8988T (cell line): ENCODE measurements around the gene DNAJC11.
A peak's percentile ranks its signal among the peaks of the same experiment; 100 is the strongest.
"Not testable (repeated sequence)": the region's sequence is repeated elsewhere in the genome, so short reads cannot be mapped to it uniquely, and the experiment has no call there.

ENCODE experiments used
- DNase-seq: peaks from one replicate; pipeline ENCODE4 v3.0.0; 2011

DNAJC11 gene

DNA sequence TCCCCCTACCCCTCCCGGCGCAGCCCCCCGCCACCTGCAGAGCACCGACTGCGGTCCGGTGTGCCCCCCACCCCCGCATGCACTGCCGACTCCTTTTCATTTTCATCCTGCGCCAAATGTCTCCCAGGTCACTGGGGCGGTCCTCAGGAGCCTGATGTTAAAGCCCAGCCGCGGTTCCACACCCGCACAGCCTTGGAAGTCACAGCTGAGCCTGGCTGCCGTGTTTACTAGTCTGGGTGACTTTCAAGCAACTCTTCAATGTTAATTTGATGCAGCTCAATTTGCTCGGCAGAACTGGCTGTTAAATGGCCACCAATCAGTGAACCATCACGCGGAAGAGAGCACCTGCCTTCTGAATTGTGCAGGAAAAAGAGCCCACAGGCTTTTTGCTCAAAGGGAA lies 49.7 kb downstream of the DNAJC11 start:
- DNase-seq = no peak

DNA sequence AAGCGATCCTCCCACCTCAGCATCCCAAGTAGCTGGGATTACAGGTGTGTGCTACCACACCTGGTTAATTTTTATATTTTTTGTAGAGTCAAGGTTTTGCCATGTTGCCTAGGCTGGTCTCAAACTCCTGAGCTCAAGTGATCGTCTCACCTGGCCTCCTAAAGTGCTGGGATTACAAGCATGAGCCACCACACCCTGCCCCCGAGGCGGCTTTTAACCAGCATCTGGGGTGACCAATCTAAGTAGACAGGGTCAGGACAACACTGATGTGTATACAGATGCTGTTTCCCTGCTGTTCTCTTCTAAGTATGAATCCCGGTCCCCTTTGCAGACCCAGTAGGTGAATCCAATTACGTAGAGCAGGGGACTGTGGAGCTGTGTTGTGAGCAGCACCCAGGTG lies 53.1 kb downstream of the DNAJC11 start:
- no peak for DNase-seq

DNA sequence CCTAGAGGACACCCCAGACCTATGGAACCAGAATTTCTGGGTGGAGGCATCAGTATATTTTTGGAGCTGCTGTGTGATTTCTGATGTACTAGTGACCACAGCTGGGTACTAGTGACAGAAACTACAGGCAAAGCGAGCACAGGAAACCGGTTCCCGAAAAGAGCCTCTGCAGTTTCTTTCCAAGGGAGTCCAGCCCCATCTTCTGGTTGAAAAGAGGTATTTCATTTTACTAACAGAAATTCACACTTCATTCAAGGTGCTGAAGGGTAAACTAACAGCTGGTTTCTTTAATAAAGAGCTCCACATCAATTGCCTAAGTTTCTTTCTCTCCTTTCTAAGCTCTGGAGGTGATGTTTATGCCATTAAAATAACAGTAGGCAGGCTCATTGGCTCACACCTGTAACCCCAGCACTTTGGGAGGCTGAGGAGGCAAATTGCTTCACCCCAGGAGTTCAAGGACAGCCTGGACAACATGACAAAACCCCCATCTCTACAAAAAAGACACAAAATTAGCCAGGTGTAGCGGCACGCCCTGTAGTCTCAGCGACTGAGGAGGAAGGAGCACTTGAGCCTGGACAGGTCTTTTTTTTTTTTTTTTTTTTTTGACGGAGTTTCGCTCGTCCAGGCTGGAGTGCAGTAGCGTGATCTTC lies 55.0 kb downstream of the DNAJC11 start:
- DNase-seq = no peak

DNA sequence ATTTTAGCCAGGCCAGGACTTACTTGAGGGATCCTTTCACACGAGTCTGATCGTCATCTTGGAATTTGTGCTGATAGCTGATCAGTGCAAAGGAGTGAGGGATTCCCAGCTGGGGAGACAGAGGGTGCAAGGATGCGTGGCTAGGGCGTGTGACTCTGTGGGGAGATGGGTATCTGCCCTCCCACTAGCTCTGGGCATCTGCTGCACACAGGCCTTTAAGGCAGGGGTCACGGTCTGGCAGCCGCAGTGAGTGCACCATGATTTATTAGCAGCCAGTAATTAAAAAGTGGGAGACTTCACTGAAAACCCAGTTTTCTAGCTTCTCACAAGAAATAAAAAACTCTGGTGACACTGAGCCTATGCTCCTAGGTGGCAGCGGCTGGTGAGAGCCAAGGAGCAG lies 56.6 kb downstream of the DNAJC11 start:
- DNase-seq = no peak

GRCh38 chr1:6640867-6641266 lies 60.7 kb downstream of the DNAJC11 start:
- DNase-seq = not testable (repeated sequence)

GRCh38 chr1:6638226-6638625 lies 63.4 kb downstream of the DNAJC11 start:
- no peak for DNase-seq

GRCh38 chr1:6637770-6638169 lies 63.8 kb downstream of the DNAJC11 start:
- no peak for DNase-seq

DNA sequence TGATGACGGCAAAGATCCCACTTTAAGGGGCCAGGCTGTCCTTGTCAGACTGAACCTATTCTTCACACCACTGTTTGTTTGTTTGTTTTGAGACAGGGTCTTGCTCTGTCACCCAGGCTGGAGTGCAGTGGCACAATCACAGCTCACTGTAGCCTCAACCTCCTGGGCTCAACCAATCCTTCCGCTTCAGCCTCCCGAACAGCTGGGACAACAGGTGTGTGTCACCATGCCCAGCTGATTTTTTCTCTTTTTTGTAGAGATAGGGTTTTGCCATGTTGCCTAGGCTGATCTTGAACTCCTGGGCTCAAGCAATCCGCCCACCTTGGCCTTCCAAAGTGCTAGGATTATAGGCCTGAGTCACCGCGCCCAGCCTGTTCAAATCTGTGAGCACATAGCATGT lies 64.8 kb downstream of the DNAJC11 start:
- DNase-seq = not testable (repeated sequence)

DNA sequence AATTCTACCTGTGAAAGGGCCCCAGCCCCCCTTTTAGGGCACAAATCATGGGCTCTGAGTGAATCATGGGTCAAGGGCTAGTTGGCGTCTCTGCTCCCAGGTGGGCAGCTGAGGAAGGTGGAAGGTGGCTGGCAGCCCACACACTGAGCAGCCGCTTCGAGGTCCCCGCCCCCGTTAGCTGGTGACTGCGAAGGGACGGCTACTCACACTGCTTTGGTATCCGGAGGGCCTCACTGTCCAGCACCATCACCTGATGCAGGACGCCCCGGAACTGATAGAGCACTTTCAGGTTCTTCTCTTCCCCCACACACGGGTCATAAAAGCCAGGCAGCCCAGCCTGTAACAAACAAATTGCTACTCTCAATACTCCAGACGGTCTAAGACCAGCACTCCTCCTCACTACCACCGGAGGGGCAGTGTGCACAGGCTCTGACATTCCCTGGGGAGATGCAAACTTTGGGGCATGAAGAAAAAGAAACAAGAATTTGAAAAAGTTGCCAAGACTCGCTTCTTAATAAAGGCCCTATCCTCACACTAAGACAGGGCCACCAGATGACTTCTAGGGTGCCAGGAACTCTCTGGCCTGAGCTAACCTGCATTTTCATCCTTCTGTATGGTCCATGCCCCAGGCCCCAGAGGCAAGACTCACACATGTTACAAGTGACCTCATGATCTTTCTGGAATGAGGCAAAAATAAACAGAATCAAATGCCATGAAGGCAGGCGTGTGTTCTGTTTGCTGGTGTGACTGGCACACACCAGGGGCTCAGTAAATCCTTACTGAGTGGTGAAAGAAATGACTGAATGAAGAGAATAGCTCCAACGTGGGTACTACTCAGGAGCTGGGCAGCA lies 65.5 kb downstream of the DNAJC11 start:
- no peak for DNase-seq

DNA sequence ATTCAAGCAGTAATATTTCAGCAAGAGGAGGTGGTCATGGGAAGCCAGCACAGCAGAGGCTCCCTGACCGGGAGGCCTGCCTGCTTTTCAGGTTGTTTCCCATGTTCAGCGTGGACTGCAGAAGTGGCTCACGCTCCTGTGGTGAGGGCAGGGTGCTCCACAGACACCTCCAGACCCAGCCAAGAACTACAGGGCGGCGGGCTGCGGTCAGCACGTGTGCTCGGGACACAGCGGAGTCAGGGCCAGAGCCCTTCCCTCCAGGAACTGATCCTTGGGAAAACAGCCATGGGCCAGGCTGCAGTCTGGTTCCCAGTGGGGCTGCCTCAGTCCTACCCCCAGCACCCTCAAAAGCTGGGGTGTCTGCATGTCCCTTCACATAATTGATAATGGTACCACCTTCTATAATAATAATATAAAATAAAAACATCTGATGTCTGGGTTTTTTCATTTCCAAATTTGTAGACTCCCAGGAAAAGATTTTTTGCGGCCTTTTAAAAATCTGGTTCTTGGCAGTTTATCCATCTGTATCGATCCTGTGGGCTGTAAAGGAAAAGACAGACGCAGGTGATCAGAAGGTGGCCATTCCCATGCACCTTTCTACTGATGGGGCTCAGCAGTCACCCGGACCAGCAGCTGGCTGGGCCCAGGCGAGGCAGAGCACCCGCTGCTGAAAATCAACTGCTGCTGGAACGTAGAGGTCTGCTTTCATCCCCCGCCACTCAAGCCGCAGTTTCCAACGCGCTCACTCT lies 66.3 kb downstream of the DNAJC11 start:
- DNase-seq = no peak

GRCh38 chr1:6634371-6635052 lies 67.1 kb downstream of the DNAJC11 start:
- peak; percentile 81 for DNase-seq

DNA sequence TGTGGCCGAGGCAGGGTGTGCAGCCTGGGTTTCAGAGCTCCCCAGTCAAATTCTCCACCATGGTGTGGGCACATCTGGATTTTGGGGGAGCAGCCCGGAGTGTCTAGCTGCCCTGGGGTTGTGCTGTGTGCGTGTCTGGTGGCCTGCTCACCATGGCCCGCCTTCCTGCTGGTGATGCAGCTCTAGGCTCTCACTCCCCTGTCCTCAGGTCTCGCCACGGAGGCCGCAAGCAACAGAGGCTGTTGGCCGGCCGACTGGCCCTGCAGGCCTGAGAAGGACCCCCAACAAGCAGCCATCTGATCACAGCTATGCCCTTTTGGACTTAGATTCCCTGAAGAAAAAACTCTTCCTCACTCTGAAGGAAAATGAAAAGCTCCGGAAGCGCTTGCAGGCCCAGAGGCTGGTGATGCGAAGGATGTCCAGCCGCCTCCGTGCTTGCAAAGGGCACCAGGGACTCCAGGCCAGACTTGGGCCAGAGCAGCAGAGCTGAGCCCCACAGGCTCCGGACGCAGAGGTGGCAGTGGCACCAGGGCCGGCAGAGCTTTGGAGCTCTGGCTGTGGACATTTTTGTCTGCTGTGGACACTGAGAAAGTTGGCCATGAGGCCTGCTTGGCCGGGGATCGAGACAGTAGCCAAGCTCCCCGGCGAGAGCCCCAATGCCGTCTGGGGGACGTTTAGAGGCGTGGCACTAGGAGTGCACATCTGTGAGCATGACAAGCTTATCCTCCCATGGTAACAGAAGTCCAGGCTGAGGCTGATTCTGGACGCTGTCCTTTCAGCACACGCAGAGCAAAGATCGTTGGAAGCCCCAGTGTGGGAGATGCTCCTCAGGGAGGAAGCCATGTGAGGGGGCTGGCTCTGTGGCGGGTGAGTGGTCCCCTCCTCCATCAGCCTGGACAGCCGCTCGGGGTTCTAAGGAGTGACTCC lies 68.8 kb downstream of the DNAJC11 start:
- no peak for DNase-seq

DNA sequence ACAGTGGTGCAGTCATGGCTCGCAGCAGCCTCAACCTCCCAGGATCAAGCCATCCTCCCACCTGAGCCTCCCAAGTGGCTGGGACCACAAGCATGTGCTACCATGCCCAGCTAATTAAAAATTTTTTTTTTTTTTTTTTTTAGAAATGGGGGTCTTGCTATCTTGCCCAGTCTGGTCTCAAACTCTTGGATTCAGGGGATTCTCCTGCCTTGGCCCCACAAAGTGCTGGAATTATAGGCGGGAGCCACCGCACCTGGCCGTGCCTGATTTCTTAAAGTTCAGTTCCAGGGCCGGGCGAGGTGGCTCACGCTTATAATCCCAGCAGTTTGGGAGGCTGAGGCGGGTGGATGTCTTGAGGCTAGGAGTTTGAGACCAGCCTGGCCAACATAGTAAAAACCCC lies 70.6 kb downstream of the DNAJC11 start:
- DNase-seq = no peak

DNA sequence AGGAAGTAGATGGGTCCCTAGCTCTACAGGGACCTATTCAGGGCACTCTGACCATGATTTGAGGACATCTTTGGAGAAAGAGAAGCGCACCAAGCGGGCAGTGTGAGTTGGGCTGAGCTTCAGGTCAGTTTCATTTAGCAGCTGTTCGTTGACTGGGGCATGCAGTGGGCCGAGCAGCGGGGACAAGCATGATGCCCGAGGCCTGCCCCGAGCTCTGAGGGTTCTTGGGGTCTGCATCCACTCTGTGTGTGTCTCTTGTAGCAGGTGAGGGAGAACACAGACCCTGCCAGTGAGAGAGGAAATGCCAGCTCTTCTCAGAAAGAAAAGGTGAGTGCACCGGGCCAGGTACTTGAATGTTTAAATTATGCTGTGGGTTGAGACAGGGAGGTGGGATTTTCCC lies 71.6 kb downstream of the DNAJC11 start:
- no peak for DNase-seq

DNA sequence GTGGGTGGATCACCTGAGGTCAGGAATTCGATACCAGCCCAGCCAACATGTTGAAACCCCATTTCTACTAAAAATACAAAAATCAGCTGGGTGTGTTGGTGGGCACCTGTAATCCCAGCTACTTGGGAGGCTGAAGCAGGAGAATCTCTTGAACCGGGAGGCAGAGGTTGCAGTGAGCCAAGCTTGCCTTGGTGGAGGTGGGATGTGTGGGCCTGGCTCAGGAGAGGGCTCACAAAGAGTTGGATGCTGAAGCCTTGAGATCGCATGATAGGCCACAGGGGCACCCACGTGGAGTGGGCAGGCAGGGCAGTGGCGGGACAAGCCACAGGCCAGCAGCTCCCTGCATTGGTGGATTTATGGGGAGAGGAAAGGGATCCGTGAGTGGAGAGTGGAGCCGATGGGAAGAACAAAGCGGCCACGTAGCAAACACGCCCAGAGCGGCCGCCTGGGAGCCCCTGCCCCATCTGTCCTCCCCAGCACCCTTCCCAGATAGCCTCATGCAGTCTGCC lies 72.6 kb downstream of the DNAJC11 start:
- no peak for DNase-seq

DNA sequence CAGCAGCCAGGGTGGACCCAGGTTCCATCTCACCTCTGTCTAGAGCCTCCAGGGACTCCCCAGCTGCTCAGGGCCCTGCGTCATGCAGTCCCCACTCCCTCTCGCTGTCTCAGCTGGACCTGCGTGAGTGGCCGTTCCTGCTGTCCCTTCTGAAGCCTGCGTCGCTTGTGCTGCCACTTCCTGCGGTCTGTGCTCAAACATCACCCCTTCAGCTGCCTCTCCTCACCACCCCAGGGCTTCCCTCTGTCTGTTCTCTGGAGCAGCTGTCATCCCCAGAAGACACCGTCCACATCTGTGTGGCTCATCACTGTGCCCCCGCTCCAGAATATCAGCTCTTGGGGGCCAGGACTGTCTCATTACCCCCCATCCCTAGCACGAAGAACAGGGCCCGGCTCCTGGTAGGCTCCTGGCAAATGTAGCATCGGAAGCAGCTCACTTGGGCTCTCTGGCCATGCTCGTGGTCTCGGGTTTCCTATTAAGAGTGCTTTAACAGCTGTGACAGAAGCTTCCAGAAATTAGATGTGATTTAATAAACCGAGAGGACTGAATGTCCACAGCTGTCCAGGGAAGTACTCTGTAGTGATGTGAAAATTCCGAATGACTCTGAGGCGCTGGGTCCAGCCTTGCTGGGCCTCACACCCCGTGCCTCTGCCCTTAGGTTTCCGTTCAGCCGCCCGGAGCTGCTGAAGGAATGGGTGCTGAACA lies 73.6 kb downstream of the DNAJC11 start:
- DNase-seq = no peak

GRCh38 chr1:6627031-6627430 lies 74.6 kb downstream of the DNAJC11 start:
- DNase-seq = no peak

GRCh38 chr1:6625584-6626149 lies 75.9 kb downstream of the DNAJC11 start:
- no peak for DNase-seq

DNA sequence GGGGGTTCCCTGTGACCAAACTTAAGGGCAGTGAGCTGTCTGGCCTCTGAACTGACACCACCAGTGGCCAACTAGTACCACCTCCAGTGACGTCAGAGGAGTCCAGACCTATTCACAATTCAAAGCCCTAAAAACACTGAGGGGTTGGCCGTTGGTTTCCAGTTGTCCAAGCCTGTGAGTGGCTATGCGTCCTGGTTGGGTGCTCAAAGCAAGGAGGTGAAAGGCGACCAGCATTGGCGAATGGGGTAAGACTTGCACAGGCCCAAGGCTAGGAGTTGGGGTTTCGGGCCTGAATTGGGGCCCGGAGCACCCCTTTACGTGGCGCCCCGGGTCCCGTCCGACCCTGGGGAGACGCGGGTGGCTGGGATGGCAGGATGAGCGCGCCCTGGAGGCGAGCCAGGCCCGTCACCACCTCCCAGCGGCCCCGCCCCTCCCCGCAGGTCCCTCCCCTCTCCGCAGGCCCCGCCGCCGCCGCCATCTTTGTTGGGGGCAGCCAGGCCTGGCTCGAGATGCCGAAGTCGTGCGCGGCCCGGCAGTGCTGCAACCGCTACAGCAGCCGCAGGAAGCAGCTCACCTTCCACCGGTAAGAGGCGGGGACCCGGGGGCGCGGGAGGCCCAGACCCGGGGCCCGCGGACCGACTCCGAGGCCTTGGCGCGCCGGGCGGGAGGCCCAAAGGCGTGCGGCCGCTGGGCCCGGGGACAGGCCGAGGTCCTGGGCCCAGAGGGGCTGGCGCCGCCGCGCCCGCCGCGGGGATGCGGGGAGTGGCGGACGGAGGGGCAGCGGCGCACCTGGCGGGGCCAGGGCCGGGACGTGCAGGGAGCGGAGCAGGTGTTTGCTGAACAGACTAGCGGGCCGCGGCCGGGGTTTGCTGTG lies 76.7 kb downstream of the DNAJC11 start, which contains the start of gene THAP3:
TSS of gene THAP3 (plus strand) at position 159 of the 874 bp plus-strand sequence. CDS start at position 510, 351 bp downstream.
- DNase-seq = peak; percentile 75
